NCI-H1417 treated with DMSO at 0.1 percent for 48 hours (cell line): ENCODE measurements around the gene PNKP.
A peak's percentile ranks its signal among the peaks of the same experiment; 100 is the strongest.

Experiments
- DNase-seq: peaks from one replicate; lab custom pipeline; 2025; lab: John Stamatoyannopoulos, UW

PNKP gene

GRCh38 chr19:49866933-49867782 is at the start of gene PNKP:
TSS of gene PNKP (minus strand) at chr19:49867576. CDS start at chr19:49867204, 372 bp downstream.
- DNase-seq = peak; percentile 59

- DNase-seq = no peak
Measured at GRCh38 chr19:49915271-49915670, 47.9 kb upstream of the PNKP start.

- DNase-seq = no peak
Measured at GRCh38 chr19:49913720-49914119, 46.3 kb upstream of the PNKP start.

GRCh38 chr19:49912965-49913685 is 45.7 kb upstream of the PNKP start:
- DNase-seq = no peak

GRCh38 chr19:49911381-49912145 is 44.2 kb upstream of the PNKP start:
- no peak for DNase-seq

DNA sequence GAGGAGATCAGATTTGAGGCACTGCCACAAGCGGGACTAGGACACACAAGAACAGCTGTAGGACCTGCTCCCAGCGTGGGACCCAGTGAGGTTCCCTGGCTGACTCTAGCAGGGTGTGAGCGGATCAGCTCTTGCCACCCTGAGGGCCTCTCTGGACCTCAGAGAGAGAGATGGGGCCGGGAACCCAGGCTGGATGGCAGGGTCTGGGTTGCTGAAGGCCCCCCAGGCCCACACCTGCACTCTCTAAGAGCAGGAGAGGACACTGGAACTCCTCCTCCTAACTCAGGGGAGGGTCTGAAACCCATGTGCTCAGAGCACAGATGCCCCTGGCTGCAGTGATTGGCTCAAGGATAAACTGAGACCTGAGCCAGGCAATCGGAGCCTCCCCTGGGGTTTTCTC is 42.8 kb upstream of the PNKP start:
- DNase-seq = no peak

GRCh38 chr19:49908480-49909420 is 41.4 kb upstream of the PNKP start:
- no peak for DNase-seq

DNA sequence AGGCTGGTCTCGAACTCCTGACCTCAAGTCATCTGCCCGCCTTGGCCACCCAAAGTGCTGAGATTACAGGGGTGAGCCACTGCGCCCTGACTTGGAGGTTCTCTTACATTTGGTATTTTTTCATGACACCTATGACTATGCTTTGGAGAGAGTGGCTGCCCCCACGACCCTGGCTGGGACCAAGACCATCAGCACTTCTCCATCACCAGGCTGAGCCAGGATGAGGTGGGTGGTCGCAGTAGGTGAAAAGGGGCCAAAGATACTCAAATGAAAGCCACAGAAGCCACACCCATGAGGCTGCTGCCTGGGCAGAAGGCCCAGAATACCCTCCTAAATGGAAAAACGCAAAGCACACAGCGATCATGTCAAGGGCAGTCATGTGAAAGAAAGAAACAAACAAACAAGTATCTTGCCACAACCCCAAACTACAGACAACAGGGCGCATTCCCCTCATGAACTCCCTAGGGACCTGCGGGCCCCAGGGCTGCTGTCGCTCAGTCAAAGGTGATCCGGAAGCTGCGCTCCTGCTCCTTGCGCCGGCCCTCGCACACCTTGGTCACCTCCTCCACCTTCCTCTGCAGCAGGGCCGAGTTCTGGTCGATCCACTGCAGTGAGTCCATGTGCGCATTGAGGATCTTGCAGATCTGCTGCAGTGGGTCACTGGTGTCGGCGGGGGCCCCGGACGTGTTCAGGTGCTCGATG is 40.5 kb upstream of the PNKP start:
- DNase-seq = no peak

GRCh38 chr19:49906879-49907564 is 39.6 kb upstream of the PNKP start:
- no peak for DNase-seq

DNA sequence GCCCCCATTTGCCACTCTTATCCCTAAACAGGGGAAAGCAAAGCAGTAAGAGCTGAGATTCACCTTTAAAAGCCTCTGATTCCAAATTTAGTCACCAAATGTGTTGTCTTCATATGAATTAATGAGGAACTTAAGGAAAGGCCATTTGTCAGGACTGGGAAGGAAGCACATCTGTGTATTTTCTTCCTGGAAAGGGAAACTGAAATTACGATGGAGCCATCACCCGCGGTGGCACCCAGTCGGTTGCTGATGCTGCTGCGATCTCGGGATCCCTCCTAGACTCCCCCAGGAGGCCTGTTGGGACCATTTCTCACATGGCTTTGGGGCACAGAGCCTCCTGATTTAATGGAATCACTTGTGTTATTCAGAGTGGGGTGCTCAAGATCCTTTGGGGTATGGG is 36.8 kb upstream of the PNKP start:
- no peak for DNase-seq

DNA sequence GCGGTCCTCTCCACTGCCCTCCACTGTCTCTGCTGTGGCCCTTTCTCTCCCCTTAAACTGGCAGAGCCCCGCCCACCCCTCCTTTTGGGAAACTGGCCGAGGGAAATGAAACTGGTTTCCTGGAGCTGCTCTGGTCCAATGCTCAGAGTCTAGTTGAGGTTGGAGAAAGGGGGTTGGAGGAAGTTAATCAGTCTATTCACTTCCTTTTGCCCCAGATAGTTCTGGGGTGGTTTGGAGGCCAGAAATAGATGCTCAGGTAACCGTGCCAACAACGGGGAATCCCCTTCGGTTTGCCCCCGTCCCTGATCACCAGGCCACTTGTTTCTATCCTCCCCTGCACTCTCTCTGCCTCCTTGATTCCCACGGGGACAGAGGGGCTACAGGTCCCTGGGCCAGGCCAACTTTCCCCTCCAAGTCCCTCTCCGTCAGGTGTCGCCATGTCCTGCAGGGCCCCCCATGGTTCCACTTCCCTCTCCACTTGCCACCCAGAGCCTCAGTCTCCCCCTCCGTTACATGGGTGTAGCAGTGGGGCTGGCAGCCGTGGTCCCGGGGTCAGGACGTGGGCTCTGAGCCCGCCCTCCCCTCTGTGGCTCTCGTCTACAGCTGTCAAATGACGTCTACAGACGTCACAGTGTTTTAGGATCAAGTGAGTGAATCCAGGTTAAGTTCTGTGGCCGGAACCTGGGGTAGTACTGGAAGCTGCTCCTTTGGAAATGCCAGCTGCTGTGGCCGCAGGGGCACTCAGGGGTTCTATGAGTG is 29.7 kb upstream of the PNKP start, which contains the start of gene IL4I1:
Gene IL4I1, minus strand, starts transcription at position 25 of the 759 bp plus-strand sequence. CDS start 727 bp downstream, outside the sequence.
- no peak for DNase-seq

- no peak for DNase-seq
Measured at GRCh38 chr19:49895566-49896297, 28.4 kb upstream of the PNKP start.

GRCh38 chr19:49894879-49895565 is 27.6 kb upstream of the PNKP start:
- DNase-seq = no peak

DNA sequence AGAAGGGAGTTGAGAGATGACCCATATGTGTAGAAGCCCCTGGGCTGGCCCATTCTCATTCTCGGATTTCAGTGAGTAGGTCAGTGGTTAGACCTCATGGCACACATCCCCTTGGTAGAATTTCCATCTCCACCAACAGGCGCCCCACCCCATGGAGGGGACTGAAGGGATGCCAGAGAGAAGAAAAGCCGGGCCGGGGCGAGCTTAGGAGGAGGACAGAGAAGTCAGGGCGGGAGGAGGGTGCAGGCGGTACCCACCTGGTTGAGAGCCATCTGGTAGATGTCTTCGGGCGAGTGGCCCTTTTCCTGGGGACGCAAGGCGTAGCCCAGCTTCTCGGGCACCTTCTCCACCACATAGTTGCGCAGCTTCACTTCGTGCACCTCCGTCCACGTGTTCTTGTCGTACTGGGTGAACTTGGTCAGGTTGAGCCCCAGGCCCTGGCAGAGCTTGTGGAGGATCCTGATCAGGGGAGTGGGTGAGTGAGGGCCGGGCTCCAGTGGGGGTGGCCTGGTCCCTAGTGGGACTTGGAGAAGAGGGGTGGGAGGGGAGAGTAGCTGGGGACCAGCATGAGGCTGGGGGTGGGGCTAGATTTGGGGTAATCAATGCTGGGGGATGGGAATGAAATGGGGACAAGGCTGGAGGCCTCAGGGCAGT is 26.8 kb upstream of the PNKP start:
- no peak for DNase-seq

DNA sequence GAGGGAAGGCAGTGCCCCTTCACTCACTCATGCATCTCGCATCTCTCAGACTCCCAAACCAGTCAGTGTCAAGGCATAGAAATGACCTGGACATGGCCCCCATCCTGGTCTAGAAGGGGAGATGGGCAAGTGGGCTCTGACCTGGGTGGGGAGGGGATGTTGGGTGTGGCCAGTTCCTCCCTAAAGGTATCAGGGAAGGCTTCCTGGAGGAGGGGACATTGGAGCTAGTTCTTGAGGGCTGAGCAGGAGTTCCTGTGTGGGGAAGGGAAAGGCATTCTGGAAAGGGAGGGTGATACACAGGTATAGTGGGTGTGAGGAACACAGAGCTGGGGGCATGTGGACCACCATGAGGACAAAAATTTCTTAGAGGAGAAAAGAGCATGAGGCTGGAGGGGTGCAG is 25.3 kb upstream of the PNKP start:
- DNase-seq = no peak

- DNase-seq = no peak
Measured at GRCh38 chr19:49891393-49891792, 24.0 kb upstream of the PNKP start.
